HUES64 (cell line): ENCODE measurements around the gene INO80B.

Experiments used
- H3K27ac ChIP-seq: 2 replicates; pipeline ENCODE4 v1.7.0; 2013; ENCODE audit warnings: low read depth, low read length, inconsistent platforms
- H3K27me3 ChIP-seq: 2 replicates; pipeline ENCODE4 v1.6.1; 2013; ENCODE audit warnings: mild to moderate bottlenecking, low read length; ENCODE audit not compliant: insufficient read depth
- H3K36me3 ChIP-seq: 2 replicates; pipeline ENCODE4 v1.6.1; 2013; ENCODE audit warnings: mild to moderate bottlenecking, low read length; ENCODE audit not compliant: insufficient read depth
- H3K4me1 ChIP-seq: 2 replicates; pipeline ENCODE4 v1.6.1; 2013; ENCODE audit warnings: mild to moderate bottlenecking, low read length, moderate library complexity; ENCODE audit not compliant: insufficient read depth
- H3K4me3 ChIP-seq: 2 replicates; pipeline ENCODE4 v1.5.1; 2013; ENCODE audit warnings: mild to moderate bottlenecking, low read length, moderate library complexity
- H3K9ac ChIP-seq: 2 replicates; pipeline ENCODE4 v1.6.1; 2013; ENCODE audit warnings: mild to moderate bottlenecking, low read depth, low read length
- H3K9me3 ChIP-seq: 2 replicates; pipeline ENCODE4 v1.6.1; 2013; ENCODE audit warnings: low read depth, low read length; ENCODE audit not compliant: insufficient read depth
- WGBS: fragments of 150-250, 120-280 bp; methylation state at CpG from one replicate; pipeline ENCODE4 v1.1.7; 2013; ENCODE audit warnings: missing lambda C conversion rate; 5-methylcytosine and 5-hydroxymethylcytosine counted together

INO80B gene

DNA sequence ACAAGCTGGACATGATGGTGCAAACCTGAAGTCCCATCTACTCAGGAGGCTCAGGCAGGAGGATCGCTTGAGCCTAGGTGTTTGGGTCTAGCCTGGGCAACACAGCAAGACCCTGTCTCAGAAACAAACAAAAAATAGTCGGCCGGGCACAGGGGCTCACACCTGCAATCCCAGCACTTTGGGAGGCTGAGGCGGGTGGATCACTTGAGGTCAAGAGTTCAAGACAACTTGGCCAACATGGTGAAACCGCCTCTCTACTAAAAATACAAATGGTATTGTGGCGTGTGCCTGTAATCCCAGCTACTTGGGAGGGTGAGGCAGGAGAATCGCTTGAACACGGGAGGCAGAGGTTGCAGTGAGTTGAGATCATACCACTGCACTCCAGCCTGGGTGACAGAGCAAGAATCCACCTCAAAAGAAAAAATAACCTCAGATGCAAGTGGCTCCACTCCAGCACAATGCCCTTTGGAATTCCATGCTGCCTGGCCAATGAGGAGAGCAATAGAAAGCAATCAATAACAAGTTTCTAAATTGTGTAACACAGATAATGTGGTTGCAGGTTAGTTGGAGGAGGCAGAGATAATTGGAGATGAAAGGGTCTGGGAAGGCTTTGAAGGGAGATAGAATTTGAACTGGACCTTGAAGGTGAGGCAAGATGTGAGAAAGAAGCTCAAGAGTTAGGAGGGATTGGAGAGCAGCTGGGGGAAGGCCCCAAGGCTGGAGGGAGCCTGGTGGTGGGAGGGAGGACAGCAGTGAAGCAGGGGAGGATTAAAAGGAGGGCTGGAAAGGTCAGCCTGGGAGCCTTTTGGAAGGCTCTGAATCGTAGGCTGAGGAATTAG, 34.0 kb downstream of the INO80B start:
- peaks cover 55% of the 10 kb centered on the region for H3K36me3 ChIP-seq
- no peak overlapping the region for H3K4me3 ChIP-seq
- H3K9ac ChIP-seq: no peak overlapping the region
- 93% methylated on average over 9 of the region's 9 CpGs for WGBS
- no peaks in the 10 kb centered on the region for H3K4me1 ChIP-seq
- H3K9me3 ChIP-seq: no peaks in the 10 kb centered on the region
- H3K27ac ChIP-seq: no peak overlapping the region
- H3K27me3 ChIP-seq: no peaks in the 10 kb centered on the region

DNA sequence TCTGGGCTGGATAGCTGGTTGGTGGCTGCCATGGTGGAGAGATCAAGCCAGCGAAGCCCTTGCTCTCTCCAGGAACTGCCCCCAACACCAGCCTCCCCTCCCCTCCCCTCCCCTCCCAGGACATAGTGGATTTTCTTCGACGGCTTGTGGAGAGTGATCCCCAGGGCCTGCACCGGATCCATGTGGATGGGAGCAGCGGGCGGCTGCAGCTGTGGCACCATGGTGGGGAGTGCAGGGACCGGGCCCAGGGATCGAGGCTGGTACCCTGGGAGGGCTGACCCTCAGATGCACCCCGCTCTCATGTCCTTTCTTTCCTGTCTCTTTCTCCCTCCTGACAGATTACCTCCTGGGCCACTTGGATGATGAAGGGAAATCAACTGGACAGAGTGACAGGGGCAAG, 35.0 kb downstream of the INO80B start:
- H3K9me3 ChIP-seq: no peaks in the 10 kb centered on the region
- H3K9ac ChIP-seq: no peak overlapping the region
- H3K4me1 ChIP-seq: no peaks in the 10 kb centered on the region
- H3K36me3 ChIP-seq: peaks cover 59% of the 10 kb centered on the region
- H3K27me3 ChIP-seq: peaks cover 1% of the 10 kb centered on the region; the same call in 1 of the 2 replicates
- WGBS: 93% methylated on average over 9 of the region's 9 CpGs
- no peak overlapping the region for H3K27ac ChIP-seq
- no peak overlapping the region for H3K4me3 ChIP-seq

DNA sequence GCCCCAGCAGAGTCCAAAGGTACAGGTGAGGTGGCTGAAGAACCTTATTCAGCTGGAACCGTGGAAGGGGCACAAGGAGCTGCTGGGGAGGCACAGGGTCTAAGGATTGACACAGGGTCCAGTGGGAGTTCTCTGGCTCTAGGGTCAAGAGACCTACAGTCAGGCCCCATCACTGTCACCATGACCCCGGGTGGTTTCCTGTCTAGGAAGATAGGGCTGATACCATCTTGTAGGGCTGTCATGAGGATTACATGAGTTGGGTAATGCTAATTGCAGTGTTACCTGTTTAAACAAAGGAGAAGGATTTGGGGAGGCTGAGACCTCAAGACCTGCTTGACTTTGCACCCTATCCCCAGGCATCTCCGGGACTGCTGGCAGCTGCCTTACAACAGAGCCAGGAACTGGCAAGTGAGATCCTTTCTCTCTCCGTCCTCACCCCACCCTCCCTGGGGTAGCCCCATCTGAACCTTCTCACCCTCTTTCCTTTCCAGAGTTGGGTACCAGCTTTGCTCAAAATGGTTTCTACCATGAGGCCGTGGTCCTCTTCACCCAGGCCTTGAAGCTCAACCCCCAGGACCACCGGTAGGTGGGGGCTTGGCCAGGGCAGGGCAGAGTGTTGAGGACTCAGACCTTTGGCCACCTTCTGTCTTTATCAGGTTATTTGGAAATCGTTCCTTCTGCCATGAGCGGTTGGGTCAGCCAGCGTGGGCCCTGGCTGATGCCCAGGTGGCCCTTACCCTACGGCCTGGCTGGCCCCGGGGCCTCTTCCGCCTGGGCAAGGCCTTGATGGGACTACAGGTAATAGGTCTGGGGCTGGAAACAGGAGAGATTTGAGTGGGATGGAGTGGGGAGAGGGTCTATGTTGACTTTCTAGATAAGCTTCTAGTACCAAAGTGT, 37.0 kb downstream of the INO80B start:
- Histone ChIP-seq H3K9ac (no peak overlapping the region), H3K27me3 (peaks cover 21% of the 10 kb centered on the region), H3K9me3 (no peaks in the 10 kb centered on the region), H3K4me3 (no peak overlapping the region), H3K4me1 (no peaks in the 10 kb centered on the region), H3K27ac (no peak overlapping the region), H3K36me3 (peaks cover 48% of the 10 kb centered on the region)
- WGBS: 95% methylated on average over 12 of the region's 12 CpGs

DNA sequence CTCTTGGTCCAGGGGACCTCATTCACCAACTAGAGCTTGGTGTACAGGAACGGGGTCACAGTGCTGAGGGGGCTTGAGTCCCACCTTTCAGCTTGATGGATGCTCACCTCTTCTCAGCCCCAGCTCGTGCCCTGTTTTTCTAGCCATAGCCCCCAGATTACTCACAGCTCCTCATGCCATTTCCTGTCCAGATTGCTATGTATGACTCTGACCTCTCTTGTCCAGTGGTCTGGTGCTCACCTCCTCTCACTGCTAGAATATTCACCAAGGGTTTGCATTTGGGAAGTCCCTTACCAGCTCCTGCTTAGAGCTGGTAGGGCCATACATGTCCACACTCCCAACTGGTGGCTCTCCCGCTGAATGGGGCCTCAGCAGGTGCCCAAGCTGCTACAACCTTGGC, 38.7 kb downstream of the INO80B start:
- Histone ChIP-seq H3K9me3 (no peaks in the 10 kb centered on the region), H3K27ac (no peak overlapping the region), H3K4me3 (no peak overlapping the region), H3K27me3 (peaks cover 37% of the 10 kb centered on the region), H3K9ac (no peak overlapping the region), H3K36me3 (peaks cover 45% of the 10 kb centered on the region), H3K4me1 (no peaks in the 10 kb centered on the region)
- 91% methylated on average over 3 of the region's 3 CpGs for WGBS

DNA sequence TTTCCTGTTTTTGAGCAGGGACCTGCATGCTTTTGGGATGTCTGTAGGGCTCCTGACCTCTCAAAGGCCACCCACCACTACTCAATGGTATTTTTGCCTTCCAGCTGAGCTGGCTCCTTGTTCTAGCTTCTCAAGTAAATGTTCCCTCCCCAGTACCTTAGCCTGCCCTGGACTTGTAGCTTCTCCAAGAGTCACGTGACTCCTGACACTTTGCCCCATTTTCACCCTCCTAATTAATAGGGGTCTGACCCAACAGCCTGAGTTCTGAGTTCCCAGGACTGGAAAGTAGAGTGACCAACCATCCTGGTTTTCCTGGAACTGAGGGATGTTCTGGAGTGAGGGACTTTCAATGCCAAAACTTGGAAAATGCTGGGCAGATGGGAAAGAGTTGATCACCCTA, 40.6 kb downstream of the INO80B start:
- WGBS: 80% methylated on average over 1 of the region's 1 CpG
- Histone ChIP-seq H3K27me3 (peaks cover 56% of the 10 kb centered on the region), H3K9ac (no peak overlapping the region), H3K36me3 (peaks cover 38% of the 10 kb centered on the region), H3K27ac (no peak overlapping the region), H3K4me1 (peaks cover 7% of the 10 kb centered on the region), H3K4me3 (no peak overlapping the region), H3K9me3 (no peaks in the 10 kb centered on the region)

DNA sequence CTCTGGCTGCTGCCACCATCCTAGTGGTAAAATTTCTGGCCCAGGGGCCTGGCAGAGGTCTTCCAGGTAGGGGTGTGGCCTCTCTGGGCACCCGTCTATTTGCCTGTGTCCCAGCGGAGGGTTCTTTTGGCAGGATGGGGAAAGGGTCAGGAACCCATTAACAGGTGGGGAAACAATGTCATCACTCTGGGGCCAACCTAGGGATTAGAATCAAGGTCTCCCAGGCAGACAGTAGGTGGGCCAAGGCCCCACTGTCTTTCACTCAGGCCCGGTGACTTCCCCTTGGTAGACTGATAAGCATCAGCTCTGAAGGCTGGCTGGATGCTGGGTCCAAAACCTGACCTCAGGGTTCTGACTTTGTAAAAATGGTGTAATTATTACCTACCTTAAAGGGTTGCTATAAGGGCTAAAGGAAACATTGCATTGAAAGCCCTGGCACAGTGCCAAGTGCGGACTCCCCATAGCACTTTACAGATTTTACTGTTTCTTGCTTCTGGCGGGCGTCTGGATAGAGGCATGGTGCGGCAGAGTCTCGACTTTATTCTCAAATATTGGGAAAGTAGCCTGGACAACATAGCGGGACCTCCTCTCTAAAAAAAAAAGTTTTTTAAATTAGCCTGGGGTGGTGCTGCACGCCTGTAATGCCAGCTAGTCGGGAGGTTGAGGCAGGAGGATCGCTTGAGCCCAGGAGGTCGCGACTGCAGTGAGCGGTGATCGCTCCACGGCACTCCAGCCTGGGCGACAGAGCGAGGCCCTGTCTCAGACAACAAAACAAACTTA, 42.3 kb downstream of the INO80B start:
- Histone ChIP-seq H3K4me3 (peak overlapping the region; percentile 46), H3K36me3 (peaks cover 21% of the 10 kb centered on the region), H3K4me1 (peaks cover 15% of the 10 kb centered on the region), H3K9me3 (no peaks in the 10 kb centered on the region), H3K27ac (no peak overlapping the region), H3K9ac (no peak overlapping the region), H3K27me3 (peaks cover 74% of the 10 kb centered on the region)
- WGBS: 73% methylated on average over 19 of the region's 19 CpGs

DNA sequence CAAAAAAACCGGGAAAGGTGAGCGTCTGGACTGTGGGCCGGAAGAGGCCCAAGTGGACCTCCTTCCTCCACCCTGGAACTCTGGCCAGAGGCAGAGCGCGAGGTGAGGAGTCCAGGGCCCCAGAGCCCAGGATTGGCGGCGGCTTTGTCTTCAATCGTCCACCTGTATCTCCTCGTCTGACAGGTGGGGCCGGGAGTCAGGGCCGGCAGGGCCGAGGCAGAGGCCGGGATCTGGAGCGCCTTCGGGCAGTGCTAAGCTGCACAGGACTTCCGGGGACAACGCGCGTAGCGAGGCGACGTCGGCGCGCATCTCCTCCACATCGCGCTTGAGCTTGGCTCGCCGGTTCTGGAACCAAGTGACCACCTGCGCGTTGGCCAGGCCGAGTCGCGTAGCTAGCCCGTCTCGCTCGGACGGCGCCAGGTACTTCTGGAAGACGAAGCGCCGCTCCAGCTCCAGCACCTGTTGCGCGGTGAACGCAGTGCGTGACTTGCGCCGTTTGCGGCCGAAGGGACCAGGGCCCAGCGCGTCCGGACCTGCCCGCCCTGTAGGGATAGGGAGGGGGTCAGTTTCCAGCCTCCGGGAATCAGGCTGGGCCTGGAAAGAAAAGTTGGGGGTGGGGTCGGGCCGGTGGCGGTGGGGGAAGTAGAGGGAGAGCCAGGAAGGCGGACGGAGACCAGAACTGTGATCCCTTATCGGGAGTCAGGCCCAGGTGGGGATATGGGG, 43.1 kb downstream of the INO80B start:
- H3K9me3 ChIP-seq: no peaks in the 10 kb centered on the region
- WGBS: 3% methylated on average over 61 of the region's 61 CpGs
- H3K27me3 ChIP-seq: peaks cover 81% of the 10 kb centered on the region
- no peak overlapping the region for H3K27ac ChIP-seq
- H3K36me3 ChIP-seq: peaks cover 13% of the 10 kb centered on the region
- H3K4me3 ChIP-seq: peak overlapping the region; percentile 46
- H3K4me1 ChIP-seq: peaks cover 15% of the 10 kb centered on the region
- no peak overlapping the region; the same call in 1 of the 2 replicates for H3K9ac ChIP-seq

DNA sequence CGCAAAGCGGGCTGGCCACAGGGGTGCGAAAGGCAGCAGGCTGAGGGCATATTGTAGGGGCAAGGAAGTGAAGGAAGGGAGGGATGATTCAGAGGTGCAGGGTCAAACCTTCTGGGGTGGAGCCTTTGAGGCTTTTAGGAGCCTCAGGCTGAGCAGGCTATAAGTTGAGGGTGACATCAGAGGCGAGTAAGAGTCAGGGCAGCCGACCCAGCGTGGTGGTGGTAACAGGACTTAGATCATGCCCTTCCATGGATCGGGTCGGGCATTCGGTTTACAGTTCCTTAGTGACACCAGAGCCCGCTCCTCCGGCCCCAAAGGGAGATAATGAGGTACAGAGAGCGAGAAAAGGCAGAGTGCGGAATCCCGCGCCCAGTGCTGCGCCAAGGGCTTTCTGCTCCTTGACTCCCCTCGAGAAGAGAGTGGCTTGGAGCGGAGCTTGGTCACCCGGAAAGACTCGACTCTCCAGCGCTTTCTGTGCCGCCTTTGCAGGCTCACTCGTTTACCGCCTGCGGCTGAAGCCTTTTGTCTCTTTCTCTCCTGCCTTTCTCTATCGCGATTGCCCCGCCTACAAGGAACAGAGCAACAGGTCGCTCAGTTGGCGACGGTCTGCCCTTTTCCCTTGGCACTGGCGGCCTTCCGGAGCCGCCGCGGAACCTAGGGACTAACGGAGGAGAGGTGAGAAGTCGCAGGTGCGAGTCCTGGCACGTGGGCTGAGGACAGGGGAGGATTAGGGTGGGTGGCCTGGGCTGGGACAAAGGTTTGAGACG, 43.8 kb downstream of the INO80B start:
- Histone ChIP-seq H3K4me3 (peak overlapping the region; percentile 46), H3K27me3 (peaks cover 89% of the 10 kb centered on the region), H3K9me3 (no peaks in the 10 kb centered on the region), H3K36me3 (peaks cover 6% of the 10 kb centered on the region), H3K27ac (no peak overlapping the region), H3K4me1 (peaks cover 15% of the 10 kb centered on the region), H3K9ac (peak overlapping the region; percentile 22)
- 1% methylated on average over 41 of the region's 41 CpGs for WGBS

DNA sequence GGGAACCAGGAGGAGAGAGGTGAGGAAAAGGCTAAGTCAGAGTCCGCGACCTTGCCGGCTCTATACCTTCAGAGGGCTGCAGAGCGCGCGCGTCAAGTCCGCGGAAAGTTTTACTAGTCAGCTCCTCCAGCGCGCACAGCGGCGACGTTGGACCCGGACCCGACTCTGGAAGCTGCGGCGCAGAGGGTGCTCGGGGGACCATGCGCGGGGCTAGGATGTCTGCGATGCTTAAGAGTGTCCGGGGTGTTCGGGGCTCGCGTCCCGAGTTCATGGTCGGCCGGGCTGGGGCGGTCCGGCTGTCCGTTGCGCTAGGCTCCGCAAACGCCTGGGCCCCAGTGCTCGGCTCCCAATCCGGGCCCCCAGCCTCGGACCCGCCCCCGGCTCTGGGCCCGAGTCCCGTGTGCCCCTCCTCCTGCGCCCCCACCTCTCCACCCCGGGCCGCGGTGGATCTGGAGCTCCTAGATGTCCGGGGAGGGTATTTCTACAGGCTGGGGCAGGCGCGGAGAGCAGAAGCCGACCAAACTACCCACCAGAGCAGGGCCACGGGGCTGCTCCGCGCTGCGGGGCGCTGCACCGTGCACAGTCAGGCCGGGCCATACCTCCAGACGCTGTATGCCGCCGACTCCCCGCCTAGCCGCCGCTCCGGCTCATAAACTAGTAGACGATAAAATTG, 44.5 kb downstream of the INO80B start, which contains the start of gene LBX2:
TSS of gene LBX2 (minus strand) at position 337 of the 673 bp plus-strand sequence. CDS start at position 271, 66 bp downstream.
- Histone ChIP-seq H3K9me3 (no peaks in the 10 kb centered on the region), H3K27me3 (peaks cover 96% of the 10 kb centered on the region), H3K36me3 (no peaks in the 10 kb centered on the region), H3K9ac (peak within 1 kb of the TSS; percentile 22), H3K4me1 (peaks cover 21% of the 10 kb centered on the region), H3K4me3 (peak within 1 kb of the TSS; percentile 46), H3K27ac (no peak within 1 kb of the TSS)
- WGBS: 1% methylated on average over 65 of the region's 65 CpGs
